Esophagus squamous epithelium (tissue), 4 donors: Measurements from ENCODE around the gene LRRN3.

Experiments
- POLR2A ChIP-seq, 4 donors: fragments of 450-650 bp; IDR thresholded peaks; one replicate each; pipeline ENCODE4 v1.6.1; 2017; ENCODE audit warnings: antibody characterized with exemption in 4 of 4, mild to moderate bottlenecking in 4 of 4, moderate library complexity in 3 of 4
- TF ChIP-seq, protein P1 (sequence below), 6 experiments: fragments of 450-650 bp in 4 of 6; fragments of 200-600 bp in 2 of 6; sonication (generic) in 2 of 6; IDR thresholded peaks; one replicate each; pipeline ENCODE4 v1.5.1; 2016 to 2019; ENCODE audit warnings: antibody characterized with exemption in 6 of 6, mild to moderate bottlenecking in 4 of 6, moderate library complexity in 4 of 6

DNA sequence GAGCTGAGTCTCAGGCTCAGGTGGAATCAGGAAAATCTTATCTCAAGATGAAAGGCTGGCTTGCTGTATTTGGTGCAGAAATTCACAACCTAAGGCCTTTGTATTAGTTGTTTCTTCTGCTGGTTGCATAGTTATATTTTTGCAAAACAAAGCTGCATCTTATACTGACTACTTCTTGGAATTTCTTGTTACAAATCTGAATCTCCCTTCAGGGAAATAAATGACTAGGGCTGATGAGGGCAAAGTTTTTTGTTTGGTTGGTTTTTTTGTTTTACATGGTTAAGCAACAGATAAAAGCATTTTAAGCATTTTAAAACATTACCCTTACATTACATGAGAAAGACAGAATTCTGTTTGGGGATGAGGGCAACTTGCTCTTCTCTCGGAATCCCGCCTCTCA is 13.9 kb upstream of the LRRN3 start:
- TF ChIP-seq, protein P1, sequence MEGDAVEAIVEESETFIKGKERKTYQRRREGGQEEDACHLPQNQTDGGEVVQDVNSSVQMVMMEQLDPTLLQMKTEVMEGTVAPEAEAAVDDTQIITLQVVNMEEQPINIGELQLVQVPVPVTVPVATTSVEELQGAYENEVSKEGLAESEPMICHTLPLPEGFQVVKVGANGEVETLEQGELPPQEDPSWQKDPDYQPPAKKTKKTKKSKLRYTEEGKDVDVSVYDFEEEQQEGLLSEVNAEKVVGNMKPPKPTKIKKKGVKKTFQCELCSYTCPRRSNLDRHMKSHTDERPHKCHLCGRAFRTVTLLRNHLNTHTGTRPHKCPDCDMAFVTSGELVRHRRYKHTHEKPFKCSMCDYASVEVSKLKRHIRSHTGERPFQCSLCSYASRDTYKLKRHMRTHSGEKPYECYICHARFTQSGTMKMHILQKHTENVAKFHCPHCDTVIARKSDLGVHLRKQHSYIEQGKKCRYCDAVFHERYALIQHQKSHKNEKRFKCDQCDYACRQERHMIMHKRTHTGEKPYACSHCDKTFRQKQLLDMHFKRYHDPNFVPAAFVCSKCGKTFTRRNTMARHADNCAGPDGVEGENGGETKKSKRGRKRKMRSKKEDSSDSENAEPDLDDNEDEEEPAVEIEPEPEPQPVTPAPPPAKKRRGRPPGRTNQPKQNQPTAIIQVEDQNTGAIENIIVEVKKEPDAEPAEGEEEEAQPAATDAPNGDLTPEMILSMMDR (IDR thresholded peaks at IDR 0.05): no peak
- no peak for TF ChIP-seq POLR2A (IDR thresholded peaks at IDR 0.05)
